DOHH2 (cell line): ENCODE measurements around the gene TRIM67.

Source experiments
- EZH2phosphoT487 ChIP-seq: fragments of 200-600 bp; sonication (generic); IDR thresholded peaks from 2 replicates; pipeline ENCODE4 v1.6.1; 2017; ENCODE audit warnings: borderline replicate concordance, mild to moderate bottlenecking, antibody characterized with exemption, low read length, moderate library complexity, mixed read lengths
- TF ChIP-seq, protein P1 (sequence below): fragments of 200-600 bp; sonication (generic); IDR thresholded peaks from one replicate; pipeline ENCODE4 v1.5.1; 2014; ENCODE audit warnings: antibody characterized with exemption, mild to moderate bottlenecking, low read depth, low read length; ENCODE audit not compliant: poor library complexity, severe bottlenecking

DNA sequence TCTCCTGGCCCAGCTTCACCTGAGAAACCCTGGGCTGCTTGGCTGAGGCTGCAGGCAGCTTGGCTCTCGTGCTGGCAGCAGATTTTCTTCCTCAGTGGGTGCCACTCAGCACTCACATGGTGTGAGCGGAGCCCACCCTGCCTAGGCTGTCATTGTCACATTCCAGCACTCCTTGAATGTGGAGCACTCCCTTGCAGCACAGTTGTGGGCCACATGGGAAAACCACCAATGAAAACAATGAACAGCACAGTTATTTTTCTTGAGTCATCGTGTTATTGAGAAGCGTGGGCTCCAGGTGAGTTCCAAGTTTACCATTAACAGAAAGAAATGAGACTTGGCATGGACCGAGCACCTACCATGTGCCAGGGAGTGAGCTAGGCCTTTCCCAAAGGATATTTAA, 27.2 kb upstream of the TRIM67 start:
- TF ChIP-seq, protein P1, sequence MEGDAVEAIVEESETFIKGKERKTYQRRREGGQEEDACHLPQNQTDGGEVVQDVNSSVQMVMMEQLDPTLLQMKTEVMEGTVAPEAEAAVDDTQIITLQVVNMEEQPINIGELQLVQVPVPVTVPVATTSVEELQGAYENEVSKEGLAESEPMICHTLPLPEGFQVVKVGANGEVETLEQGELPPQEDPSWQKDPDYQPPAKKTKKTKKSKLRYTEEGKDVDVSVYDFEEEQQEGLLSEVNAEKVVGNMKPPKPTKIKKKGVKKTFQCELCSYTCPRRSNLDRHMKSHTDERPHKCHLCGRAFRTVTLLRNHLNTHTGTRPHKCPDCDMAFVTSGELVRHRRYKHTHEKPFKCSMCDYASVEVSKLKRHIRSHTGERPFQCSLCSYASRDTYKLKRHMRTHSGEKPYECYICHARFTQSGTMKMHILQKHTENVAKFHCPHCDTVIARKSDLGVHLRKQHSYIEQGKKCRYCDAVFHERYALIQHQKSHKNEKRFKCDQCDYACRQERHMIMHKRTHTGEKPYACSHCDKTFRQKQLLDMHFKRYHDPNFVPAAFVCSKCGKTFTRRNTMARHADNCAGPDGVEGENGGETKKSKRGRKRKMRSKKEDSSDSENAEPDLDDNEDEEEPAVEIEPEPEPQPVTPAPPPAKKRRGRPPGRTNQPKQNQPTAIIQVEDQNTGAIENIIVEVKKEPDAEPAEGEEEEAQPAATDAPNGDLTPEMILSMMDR: no peak
- no peak for TF ChIP-seq EZH2phosphoT487
